ENCODE measurements around the gene TTLL10.

DNA sequence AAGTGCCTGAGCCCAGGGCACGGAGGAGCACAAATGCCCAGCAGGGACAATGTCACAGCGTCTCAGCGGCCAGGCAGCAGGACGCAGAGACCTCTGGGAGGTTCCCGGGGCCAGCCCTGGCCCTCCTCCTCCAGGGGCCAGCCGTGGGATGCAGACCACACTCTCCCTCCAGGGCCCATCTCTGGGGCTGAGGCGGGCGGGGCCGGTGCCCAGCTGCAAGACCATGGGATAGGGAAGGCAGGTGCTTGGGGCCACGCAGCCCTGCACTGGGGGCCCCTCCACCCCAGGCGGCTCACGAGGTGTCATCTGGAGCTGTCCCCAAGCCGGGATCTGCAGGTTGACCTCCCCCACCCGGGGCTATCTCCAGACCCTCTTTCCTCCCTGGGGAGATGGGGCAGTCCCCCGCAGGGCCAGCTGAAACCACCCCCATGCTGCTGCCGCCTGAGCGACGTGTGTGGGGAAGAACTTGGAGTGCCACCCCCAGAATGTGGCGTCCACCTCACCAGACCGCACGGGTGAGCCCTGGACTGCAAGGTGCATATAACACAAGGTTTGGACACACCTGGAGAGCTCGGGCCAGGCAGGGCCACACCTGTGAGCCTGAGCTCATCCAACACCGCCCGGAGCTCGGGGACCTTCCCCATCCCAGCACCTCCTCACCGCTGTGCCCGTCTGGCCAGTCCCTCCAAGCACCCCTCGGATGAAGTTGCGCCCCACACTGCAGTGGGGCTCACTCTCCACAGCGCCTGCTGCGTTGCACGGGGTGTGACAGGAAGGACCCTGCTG is 4.1 kb upstream of the TTLL10 start:
- no peak for TF ChIP-seq EZH2 (IDR thresholded peaks at IDR 0.05; ENCODE audit: low read depth)
- no peak for TF ChIP-seq CTCF (conservative IDR thresholded peaks at IDR 0.05)

All from PC-9 (cell line).